Ovary (tissue), 9 donors: ENCODE data around the gene EPHB1. TPM values are rescaled to one million over a fixed set of nuclear protein-coding genes. Genes with fewer than 3 reads are reported as not detected.

Experiments
- DNase-seq, 5 donors: peaks; one replicate each; pipeline ENCODE4 v3.0.0-alpha.2; 2019 to 2020
- H3K27ac ChIP-seq, 2 donors: fragments of 200-600 bp; one replicate each; pipeline versions ENCODE4 v1.5.1 to v1.8.0; 2019 to 2022
- H3K27me3 ChIP-seq: fragments of 200-600 bp; one replicate; pipeline ENCODE4 v1.8.0; 2022
- H3K36me3 ChIP-seq: fragments of 200-600 bp; sonication (generic); one replicate; pipeline ENCODE4 v1.5.1; 2019
- H3K4me1 ChIP-seq: one replicate; pipeline ENCODE4 v1.8.1; 2013; ENCODE audit warnings: mild to moderate bottlenecking, moderate library complexity; ENCODE audit not compliant: insufficient read depth
- H3K4me3 ChIP-seq: fragments of 200-600 bp; sonication (generic); one replicate; pipeline ENCODE4 v1.5.1; 2017
- H3K9me3 ChIP-seq, 2 donors: fragments of 200-600 bp in 1 of 2; sonication (generic) in 1 of 2; one replicate each; pipeline versions ENCODE4 v1.5.1 to v1.8.1; 2013 to 2019; ENCODE audit warnings: mild to moderate bottlenecking in 1 of 2, moderate library complexity in 1 of 2
- EP300 ChIP-seq: sonication (generic); formaldehyde crosslinking; IDR thresholded peaks from one replicate; pipeline ENCODE4 v1.6.1; 2017; ENCODE audit warnings: antibody characterized with exemption
- POLR2A ChIP-seq: fragments of 450-650 bp; IDR thresholded peaks from one replicate; pipeline ENCODE4 v1.6.1; 2017; ENCODE audit warnings: antibody characterized with exemption, mild to moderate bottlenecking, moderate library complexity
- WGBS, 3 donors: extraction: QIAGEN DNeasy Blood & Tissue Kit in 1 of 3; methylation state at CpG; one replicate each; pipeline versions ENCODE4 v1.1.5 to v1.1.7; 2013 to 2017; 5-methylcytosine and 5-hydroxymethylcytosine counted together
- intact Hi-C, 4 donors: fragments of 100-400 bp; cut with DNase I; formaldehyde crosslinking; loops; one replicate each; pipeline versions ENCODE4 v1.11.0 to v1.15.1; 2022 to 2023
- polyA plus RNA-seq, 2 donors: library from polyadenylated mRNA; stranded (reverse); fragments of 200-250 nt in 1 of 2; fragments of 350-450 nt in 1 of 2; fragmentation: Illumina TruSeq in 1 of 2; extraction: RNeasy Lipid Tissue Mini Kit (QIAGEN cat#74804) in 1 of 2; gene quantifications; one replicate each; pipeline ENCODE4 v1.2.3, GENCODE V29; 2013 to 2014
- total RNA-seq, 7 donors: library from RNA; depleted of rRNA in 2 of 7; stranded (reverse); fragments of >200 nt in 2 of 7; fragmentation: NEBNext Ultra II Directional in 3 of 7; extraction: Animal tissue kit (Norgen Biotek cat#: 25700) in 3 of 7; gene quantifications; one replicate each; pipeline versions ENCODE4 v1.1.0 to v1.2.4, GENCODE V29; 2016 to 2023
- TF ChIP-seq, protein P1 (sequence below), 3 donors: fragments of 450-650 bp in 2 of 3; fragments of 200-600 bp in 1 of 3; IDR thresholded peaks; one replicate each; pipeline versions ENCODE4 v1.5.1 to v1.8.0; 2016 to 2022; ENCODE audit warnings: antibody characterized with exemption in 3 of 3, mild to moderate bottlenecking in 1 of 3
- donor health status: DM: no; HTN: no; CAD: no; lungs with moderate emphysema.
- donor health status: DM: no; HTN: no; CAD: no.
- donor health status: Bipolar disorder and iron deficiency.
- donor health status: DM: yes; HTN: yes; CAD: no.
- donor health status: DM: no; HTN: no; CAD: no.
- donor health status: DM: yes; HTN: yes; CAD: no.

EPHB1 gene
- total and polyA plus RNA-seq, 9 donors: 0.25 to 2.7 (median 1.0) TPM

DNA sequence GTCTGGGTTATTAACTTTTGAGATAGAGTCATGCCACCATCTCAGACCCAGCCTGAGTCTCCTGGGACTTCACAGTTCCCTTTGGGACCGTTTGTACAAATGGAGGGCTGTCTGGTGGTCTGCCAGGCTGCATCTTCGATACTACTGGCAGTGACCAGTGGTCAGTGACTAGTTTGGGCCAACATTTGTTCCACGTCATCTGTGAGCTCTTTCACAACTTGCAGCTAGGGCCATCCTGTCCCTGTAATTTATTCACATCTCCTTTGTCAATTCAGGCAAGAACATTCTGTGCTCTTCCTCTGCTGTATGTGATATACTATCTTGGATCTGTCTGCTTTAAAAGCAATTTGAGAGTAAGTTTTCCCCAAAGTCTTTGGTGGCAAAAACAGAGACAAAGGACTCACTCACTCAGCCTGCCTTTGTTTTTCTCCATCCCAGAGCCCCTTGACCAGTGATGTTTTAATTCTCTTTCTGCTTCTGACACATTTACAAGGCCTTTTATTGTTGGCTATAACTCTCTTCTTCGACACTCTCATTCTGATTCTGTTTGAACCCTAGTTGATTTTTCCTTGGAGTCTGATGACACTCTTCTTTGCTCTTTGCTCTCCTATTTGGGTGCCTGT lies 353.4 kb downstream of the EPHB1 start:
- peak in 1 of 5 donors; percentile 20 for DNase-seq
- Histone ChIP-seq H3K27ac (no peak overlapping the region), H3K27me3 (no peaks in the 10 kb centered on the region), H3K9me3 (no peaks in the 10 kb centered on the region), H3K4me1 (no peaks in the 10 kb centered on the region), H3K4me3 (no peak overlapping the region), H3K36me3 (no peaks in the 10 kb centered on the region)
- WGBS, 3 donors: 30 to 35% (median 35%) methylated on average over 4 of the region's 4 CpGs
- TF ChIP-seq, protein P1, sequence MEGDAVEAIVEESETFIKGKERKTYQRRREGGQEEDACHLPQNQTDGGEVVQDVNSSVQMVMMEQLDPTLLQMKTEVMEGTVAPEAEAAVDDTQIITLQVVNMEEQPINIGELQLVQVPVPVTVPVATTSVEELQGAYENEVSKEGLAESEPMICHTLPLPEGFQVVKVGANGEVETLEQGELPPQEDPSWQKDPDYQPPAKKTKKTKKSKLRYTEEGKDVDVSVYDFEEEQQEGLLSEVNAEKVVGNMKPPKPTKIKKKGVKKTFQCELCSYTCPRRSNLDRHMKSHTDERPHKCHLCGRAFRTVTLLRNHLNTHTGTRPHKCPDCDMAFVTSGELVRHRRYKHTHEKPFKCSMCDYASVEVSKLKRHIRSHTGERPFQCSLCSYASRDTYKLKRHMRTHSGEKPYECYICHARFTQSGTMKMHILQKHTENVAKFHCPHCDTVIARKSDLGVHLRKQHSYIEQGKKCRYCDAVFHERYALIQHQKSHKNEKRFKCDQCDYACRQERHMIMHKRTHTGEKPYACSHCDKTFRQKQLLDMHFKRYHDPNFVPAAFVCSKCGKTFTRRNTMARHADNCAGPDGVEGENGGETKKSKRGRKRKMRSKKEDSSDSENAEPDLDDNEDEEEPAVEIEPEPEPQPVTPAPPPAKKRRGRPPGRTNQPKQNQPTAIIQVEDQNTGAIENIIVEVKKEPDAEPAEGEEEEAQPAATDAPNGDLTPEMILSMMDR (IDR thresholded peaks at IDR 0.05): no peak
- TF ChIP-seq POLR2A (no peak), EP300 (no peak)
- intact Hi-C loops: no loop called here

DNA sequence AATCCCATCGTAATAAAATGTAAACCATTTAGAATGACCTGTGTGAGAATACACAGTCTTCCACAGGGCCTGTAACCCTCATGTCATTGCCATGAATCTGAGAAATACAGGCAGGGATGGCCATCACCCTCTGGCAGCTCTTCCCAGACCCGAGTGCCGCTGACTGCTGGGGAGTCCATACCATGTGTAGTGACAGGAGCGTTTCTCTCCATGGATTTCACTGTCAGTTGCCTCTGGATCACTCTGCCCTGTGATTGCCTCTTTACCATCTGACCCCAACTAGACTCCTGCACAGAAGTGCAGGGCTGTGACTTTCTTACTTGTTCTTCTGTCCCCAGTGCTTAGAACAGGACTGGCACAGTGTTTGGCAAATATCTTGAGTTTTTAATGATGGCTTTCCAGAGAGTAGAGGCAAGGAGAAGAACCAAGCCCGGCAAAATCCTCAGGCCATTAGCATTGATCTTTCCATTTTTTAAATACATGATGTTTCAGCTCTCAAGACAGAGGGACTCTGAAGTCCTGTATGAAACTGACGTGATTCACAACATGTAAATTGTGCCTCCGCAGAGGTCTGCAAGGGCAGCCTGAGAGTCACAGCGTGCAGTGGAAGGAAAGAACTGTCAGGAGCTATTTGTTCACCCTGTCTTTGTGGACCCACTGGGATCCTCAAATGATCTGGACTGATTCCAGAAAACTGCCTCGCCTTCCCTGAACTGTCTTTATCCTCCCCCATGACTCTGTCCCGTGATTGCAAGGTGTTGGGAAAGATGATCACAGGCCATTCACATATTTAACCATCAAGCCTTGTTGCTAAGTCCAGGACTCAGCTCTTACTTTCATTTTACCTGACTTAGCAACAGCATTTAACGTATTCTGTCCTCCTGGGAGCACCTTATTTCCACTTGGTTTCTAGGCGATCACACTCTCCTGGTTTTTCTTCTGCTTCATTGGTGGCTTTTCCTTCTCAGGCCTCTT lies 354.9 kb downstream of the EPHB1 start:
- H3K4me3 ChIP-seq: no peak overlapping the region
- H3K9me3 ChIP-seq: no peaks in the 10 kb centered on the region
- TF ChIP-seq, protein P1 (IDR thresholded peaks at IDR 0.05): no peak
- TF ChIP-seq EP300 (no peak), POLR2A (no peak)
- DNase-seq: no peak
- intact Hi-C loops: no loop called here
- no peaks in the 10 kb centered on the region for H3K36me3 ChIP-seq
- no peaks in the 10 kb centered on the region for H3K27me3 ChIP-seq
- 63 to 68% (median 64%) methylated on average over 12 of the region's 12 CpGs for WGBS, 3 donors
- no peaks in the 10 kb centered on the region for H3K4me1 ChIP-seq
- no peak overlapping the region for H3K27ac ChIP-seq

DNA sequence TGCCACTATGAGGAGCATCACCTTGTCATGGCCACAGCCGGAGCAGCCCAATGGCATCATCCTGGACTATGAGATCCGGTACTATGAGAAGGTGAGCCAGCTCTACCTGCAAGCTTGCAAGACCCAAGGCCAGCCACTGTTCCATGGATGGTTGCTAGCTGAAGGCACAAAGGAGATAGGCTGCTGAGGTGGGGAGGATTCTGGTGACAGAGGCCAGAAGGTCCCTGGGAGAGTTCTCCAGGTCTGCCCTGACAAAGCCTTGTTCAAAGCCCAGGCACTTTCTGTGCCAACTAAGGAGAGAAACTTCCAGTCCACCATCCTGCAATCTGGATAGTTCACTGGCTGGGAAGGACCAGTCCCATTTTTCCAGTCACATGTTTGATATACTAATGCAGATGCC lies 359.1 kb downstream of the EPHB1 start:
- no peak overlapping the region for H3K4me3 ChIP-seq
- TF ChIP-seq EP300: no peak
- TF ChIP-seq POLR2A: no peak
- TF ChIP-seq, protein P1 (IDR thresholded peaks at IDR 0.05): no peak
- no peaks in the 10 kb centered on the region for H3K4me1 ChIP-seq
- H3K27ac ChIP-seq: no peak overlapping the region
- 96 to 97% (median 96%) methylated on average over 2 of the region's 2 CpGs for WGBS, 3 donors
- no peaks in the 10 kb centered on the region for H3K27me3 ChIP-seq
- no peaks in the 10 kb centered on the region for H3K36me3 ChIP-seq
- intact Hi-C loops: no loop called here
- DNase-seq: no peak
- H3K9me3 ChIP-seq: no peaks in the 10 kb centered on the region

DNA sequence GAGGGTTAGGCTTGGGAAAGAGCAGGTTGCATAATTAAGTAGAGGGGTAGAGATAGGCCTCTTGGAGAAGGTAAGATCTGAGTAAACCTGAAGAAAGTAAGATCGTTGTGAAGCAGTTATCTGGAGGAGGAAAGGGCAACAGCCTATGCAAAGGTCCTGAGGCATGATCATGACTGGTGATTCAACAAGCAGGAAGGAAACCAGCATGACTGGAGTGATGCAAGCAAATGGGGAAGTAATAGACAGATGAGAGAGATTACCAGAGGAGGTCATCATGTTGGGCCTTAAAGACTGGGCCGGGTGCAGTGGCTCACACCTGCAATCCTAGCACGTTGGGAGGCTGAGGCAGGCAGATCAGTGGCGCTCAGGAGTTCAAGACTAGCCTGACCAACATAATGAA lies 360.2 kb downstream of the EPHB1 start:
- Histone ChIP-seq H3K4me1 (no peaks in the 10 kb centered on the region), H3K36me3 (no peaks in the 10 kb centered on the region), H3K9me3 (no peaks in the 10 kb centered on the region), H3K4me3 (no peak overlapping the region), H3K27ac (no peak overlapping the region), H3K27me3 (no peaks in the 10 kb centered on the region)
- intact Hi-C loops: no loop called here
- TF ChIP-seq POLR2A (no peak), EP300 (no peak)
- TF ChIP-seq, protein P1 (IDR thresholded peaks at IDR 0.05): no peak
- no peak for DNase-seq
- 71 to 90% (median 89%) methylated on average over 4 of the region's 4 CpGs for WGBS, 3 donors
